ENCODE data around the gene BRINP1. TPM values are rescaled to one million over a fixed set of nuclear protein-coding genes. Genes with fewer than 3 reads are reported as not detected.

BRINP1 gene
- total RNA-seq, 1 experiment from 2014 or later, result 14.0 TPM

GRCh38 chr9:119369680-119370366, 588 bp upstream of the BRINP1 start:
- no CpG with 5 or more reads among the region's 32 CpGs for WGBS (ENCODE audit: extremely low coverage, insufficient read length, low lambda C conversion rate)

More at GRCh38 chr9:119369680-119370366, 588 bp upstream of the BRINP1 start:
- Histone ChIP-seq H3K79me2 (ENCODE audit: insufficient read depth, low read length) (no peaks in the 10 kb centered on the region; the same call in 1 of the 2 replicates), H3K56ac (ENCODE audit: insufficient read length, low read depth, low read length) (no peak overlapping the region), H3K4ac (ENCODE audit: low read depth, low read length) (no peak overlapping the region), H2AFZ (ENCODE audit: low read length) (no peak overlapping the region), H3K79me1 (ENCODE audit: insufficient read depth, low read depth, low read length, poor library complexity, severe bottlenecking) (no peaks in the 10 kb centered on the region), H3K9me3 (ENCODE audit: control insufficient read depth, low read depth, low read length) (no peaks in the 10 kb centered on the region), H2BK20ac (ENCODE audit: low read depth, low read length, poor library complexity, severe bottlenecking) (no peak overlapping the region), H4K5ac (ENCODE audit: insufficient read length, low read depth, low read length) (no peak overlapping the region), H2AK5ac (ENCODE audit: insufficient read length, low read length) (no peak overlapping the region), H4K20me1 (ENCODE audit: control insufficient read depth, insufficient read depth, insufficient read length) (no peaks in the 10 kb centered on the region), H2BK120ac (ENCODE audit: low read depth, low read length, poor library complexity, severe bottlenecking) (no peak overlapping the region), H3K23ac (ENCODE audit: insufficient read length, low read depth, low read length) (no peak overlapping the region), H2BK5ac (ENCODE audit: insufficient read length, low read length) (no peak overlapping the region), H3K27ac (ENCODE audit: insufficient read length, low read depth, low read length) (no peak overlapping the region), H2BK12ac (ENCODE audit: insufficient read length, low read depth, low read length) (no peak overlapping the region), H3K4me2 (ENCODE audit: insufficient read depth, insufficient read length, low read length) (peak overlapping the region; percentile 100), H2BK15ac (ENCODE audit: low read depth, low read length) (no peak overlapping the region), H3T11ph (ENCODE audit: low read length) (no peak overlapping the region), H3K9ac (ENCODE audit: extremely low read depth, insufficient read length, low read length) (no peak overlapping the region), H4K8ac (replicated peaks; ENCODE audit: insufficient read length, low read depth, low read length) (no peak overlapping the region), H3K14ac (ENCODE audit: insufficient read depth, low read length) (no peak overlapping the region; the same call in 1 of the 2 replicates), H3K27me3 (ENCODE audit: insufficient read depth, low read length) (no peaks in the 10 kb centered on the region; the same call in 1 of the 2 replicates), H3K23me2 (ENCODE audit: insufficient read length, low read depth, low read length, poor library complexity, severe bottlenecking) (peaks cover 17% of the 10 kb centered on the region), H3K18ac (ENCODE audit: insufficient read length, low read depth, low read length) (no peak overlapping the region), H4K91ac (ENCODE audit: insufficient read length, low read depth, low read length) (no peak overlapping the region), H3K4me1 (ENCODE audit: insufficient read depth, low read length) (peaks cover 7% of the 10 kb centered on the region)
- TF ChIP-seq, protein P1, sequence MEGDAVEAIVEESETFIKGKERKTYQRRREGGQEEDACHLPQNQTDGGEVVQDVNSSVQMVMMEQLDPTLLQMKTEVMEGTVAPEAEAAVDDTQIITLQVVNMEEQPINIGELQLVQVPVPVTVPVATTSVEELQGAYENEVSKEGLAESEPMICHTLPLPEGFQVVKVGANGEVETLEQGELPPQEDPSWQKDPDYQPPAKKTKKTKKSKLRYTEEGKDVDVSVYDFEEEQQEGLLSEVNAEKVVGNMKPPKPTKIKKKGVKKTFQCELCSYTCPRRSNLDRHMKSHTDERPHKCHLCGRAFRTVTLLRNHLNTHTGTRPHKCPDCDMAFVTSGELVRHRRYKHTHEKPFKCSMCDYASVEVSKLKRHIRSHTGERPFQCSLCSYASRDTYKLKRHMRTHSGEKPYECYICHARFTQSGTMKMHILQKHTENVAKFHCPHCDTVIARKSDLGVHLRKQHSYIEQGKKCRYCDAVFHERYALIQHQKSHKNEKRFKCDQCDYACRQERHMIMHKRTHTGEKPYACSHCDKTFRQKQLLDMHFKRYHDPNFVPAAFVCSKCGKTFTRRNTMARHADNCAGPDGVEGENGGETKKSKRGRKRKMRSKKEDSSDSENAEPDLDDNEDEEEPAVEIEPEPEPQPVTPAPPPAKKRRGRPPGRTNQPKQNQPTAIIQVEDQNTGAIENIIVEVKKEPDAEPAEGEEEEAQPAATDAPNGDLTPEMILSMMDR (conservative IDR thresholded peaks at IDR 0.05), result no peak
- no peaks in the 10 kb centered on the region for H3K9me3 Mint-ChIP-seq
- peaks cover 37% of the 10 kb centered on the region for H3K27me3 Mint-ChIP-seq (ENCODE audit: low read depth)
- peak overlapping the region; percentile 91 to 98 for H3K4me3 Mint-ChIP-seq
- peaks cover 0 to 2% (median 0%) of the 10 kb centered on the region in 3 experiments; a peak in 1 of 7 replicates for H3K36me3 Mint-ChIP-seq (ENCODE audit: insufficient read depth in 1 of 3, low read depth in 3 of 3)
- peaks cover 41 to 44% of the 10 kb centered on the region in 2 experiments for H3K4me1 Mint-ChIP-seq
- peak overlapping the region in 1 of 3 experiments; percentile 57; a peak in 1 of 7 replicates for H3K27ac Mint-ChIP-seq
- DNase-seq, result no peak

Data from H9 (cell line).